Neural progenitor cell (in vitro differentiated cells): ENCODE measurements around the gene MBTPS2.

Source experiments
- CTCF ChIP-seq: fragments of 200-600 bp; sonication (generic); IDR thresholded peaks from 2 replicates; pipeline ENCODE4 v1.5.1; 2017; ENCODE audit warnings: antibody characterized with exemption, mild to moderate bottlenecking
- EZH2 ChIP-seq: fragments of 200-600 bp; sonication (generic); IDR thresholded peaks from 2 replicates; pipeline ENCODE4 v1.6.1; 2017; ENCODE audit warnings: antibody characterized with exemption, mild to moderate bottlenecking, moderate library complexity
- EZH2phosphoT487 ChIP-seq: fragments of 200-600 bp; sonication (generic); IDR thresholded peaks from 2 replicates; pipeline ENCODE4 v1.6.1; 2017; ENCODE audit warnings: antibody characterized with exemption

- TF ChIP-seq CTCF (no peak), EZH2phosphoT487 (no peak), EZH2 (no peak)
Measured at GRCh38 chrX:21821875-21822274, 17.5 kb upstream of the MBTPS2 start.
